ENCODE data around the gene GXYLT2.

- TF ChIP-seq, protein P1, sequence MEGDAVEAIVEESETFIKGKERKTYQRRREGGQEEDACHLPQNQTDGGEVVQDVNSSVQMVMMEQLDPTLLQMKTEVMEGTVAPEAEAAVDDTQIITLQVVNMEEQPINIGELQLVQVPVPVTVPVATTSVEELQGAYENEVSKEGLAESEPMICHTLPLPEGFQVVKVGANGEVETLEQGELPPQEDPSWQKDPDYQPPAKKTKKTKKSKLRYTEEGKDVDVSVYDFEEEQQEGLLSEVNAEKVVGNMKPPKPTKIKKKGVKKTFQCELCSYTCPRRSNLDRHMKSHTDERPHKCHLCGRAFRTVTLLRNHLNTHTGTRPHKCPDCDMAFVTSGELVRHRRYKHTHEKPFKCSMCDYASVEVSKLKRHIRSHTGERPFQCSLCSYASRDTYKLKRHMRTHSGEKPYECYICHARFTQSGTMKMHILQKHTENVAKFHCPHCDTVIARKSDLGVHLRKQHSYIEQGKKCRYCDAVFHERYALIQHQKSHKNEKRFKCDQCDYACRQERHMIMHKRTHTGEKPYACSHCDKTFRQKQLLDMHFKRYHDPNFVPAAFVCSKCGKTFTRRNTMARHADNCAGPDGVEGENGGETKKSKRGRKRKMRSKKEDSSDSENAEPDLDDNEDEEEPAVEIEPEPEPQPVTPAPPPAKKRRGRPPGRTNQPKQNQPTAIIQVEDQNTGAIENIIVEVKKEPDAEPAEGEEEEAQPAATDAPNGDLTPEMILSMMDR (conservative IDR thresholded peaks at IDR 0.05) = no peak
- TF ChIP-seq ZFX (IDR thresholded peaks at IDR 0.05) = no peak
Observed at GRCh38 chr3:72998466-72998865, 110.6 kb downstream of the GXYLT2 start.
